ENCODE measurements around the gene XRCC3. TPM values are rescaled to one million over a fixed set of nuclear protein-coding genes. Genes with fewer than 3 reads are reported as not detected.
A peak's percentile ranks its signal among the peaks of the same experiment; 100 is the strongest.

XRCC3 gene
- total and polyA plus RNA-seq, 2 experiments from 2014 or later, result 20.4 to 72.9 TPM

DNA sequence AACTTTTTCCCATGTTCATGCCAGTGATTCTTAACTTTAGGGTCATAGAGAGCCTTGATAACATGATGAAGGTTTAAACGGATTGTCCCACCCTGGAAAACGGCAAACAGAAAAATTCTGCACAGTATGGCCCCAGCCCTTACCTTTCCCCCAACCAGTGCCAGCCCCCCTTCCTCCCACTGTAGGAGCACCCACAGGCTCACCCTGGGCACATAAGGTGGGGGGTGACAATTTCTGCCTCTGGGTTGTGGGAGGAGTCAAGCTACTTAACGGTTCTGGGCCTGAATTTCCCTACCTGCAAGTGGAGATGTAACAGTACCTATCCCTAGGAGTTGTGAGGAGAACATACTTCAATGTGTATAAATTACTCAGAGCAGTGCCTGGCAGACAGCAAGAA, 18.0 kb downstream of the XRCC3 start (continued):
- no peak for TF ChIP-seq EZH2 (IDR thresholded peaks at IDR 0.05; ENCODE audit: low read depth, unreplicated experiment)
- TF ChIP-seq, protein P1, sequence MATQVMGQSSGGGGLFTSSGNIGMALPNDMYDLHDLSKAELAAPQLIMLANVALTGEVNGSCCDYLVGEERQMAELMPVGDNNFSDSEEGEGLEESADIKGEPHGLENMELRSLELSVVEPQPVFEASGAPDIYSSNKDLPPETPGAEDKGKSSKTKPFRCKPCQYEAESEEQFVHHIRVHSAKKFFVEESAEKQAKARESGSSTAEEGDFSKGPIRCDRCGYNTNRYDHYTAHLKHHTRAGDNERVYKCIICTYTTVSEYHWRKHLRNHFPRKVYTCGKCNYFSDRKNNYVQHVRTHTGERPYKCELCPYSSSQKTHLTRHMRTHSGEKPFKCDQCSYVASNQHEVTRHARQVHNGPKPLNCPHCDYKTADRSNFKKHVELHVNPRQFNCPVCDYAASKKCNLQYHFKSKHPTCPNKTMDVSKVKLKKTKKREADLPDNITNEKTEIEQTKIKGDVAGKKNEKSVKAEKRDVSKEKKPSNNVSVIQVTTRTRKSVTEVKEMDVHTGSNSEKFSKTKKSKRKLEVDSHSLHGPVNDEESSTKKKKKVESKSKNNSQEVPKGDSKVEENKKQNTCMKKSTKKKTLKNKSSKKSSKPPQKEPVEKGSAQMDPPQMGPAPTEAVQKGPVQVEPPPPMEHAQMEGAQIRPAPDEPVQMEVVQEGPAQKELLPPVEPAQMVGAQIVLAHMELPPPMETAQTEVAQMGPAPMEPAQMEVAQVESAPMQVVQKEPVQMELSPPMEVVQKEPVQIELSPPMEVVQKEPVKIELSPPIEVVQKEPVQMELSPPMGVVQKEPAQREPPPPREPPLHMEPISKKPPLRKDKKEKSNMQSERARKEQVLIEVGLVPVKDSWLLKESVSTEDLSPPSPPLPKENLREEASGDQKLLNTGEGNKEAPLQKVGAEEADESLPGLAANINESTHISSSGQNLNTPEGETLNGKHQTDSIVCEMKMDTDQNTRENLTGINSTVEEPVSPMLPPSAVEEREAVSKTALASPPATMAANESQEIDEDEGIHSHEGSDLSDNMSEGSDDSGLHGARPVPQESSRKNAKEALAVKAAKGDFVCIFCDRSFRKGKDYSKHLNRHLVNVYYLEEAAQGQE (IDR thresholded peaks at IDR 0.05; ENCODE audit: unreplicated experiment), result no peak

DNA sequence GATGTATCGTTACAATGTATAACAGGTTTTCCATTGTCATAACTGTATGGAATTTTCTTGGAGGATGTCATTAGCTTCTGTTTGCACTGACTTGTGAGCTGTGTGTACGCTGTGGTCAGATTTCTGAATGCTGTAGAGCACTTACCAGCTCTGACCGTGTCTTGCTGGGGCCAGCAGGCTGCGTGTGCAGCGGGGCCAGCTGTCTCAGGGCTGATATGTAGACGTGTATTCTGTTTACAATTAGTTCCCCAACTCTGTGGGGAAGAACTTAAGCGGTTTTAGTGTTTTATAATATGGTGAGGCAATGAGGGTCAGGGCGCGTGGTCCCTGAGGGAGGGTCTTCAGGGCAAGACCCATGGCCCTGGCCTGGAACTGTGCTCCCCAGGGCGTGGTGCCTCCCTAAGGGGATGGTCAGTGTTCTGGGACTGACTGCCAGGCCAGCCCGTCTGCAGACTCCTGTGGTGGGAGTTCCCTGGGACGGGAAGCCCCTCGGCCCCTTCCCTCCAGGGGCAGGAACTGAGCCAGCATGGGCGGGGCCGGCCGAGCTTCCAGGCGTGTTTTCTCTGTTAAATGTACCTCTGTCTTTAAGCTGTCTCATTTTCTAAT, 18.7 kb downstream of the XRCC3 start:
- Histone ChIP-seq H3K9me2 (ENCODE audit: insufficient read depth) (no peaks in the 10 kb centered on the region), H4K20me1 (replicated peaks; ENCODE audit: insufficient read depth) (peaks cover 18% of the 10 kb centered on the region), H3K4me3 (no peak overlapping the region), H3K4me2 (no peak overlapping the region), H3K36me3 (ENCODE audit: insufficient read depth) (no peaks in the 10 kb centered on the region; the same call in none of the 2 replicates), H2AFZ (no peak overlapping the region), H3K4me1 (ENCODE audit: insufficient read depth) (peaks cover 6% of the 10 kb centered on the region; the same call in 1 of the 2 replicates), H3F3A (replicated peaks; ENCODE audit: low read depth) (peaks cover 15% of the 10 kb centered on the region; the same call in 1 of the 2 replicates), H3K79me2 (replicated peaks; ENCODE audit: insufficient read depth) (0 out of 2 replicates have a peak, but pooled peaks cover 8% of the 10 kb centered on the region), H3K27me3 (ENCODE audit: insufficient read depth) (no peaks in the 10 kb centered on the region), H3K27ac (ENCODE audit: low read depth) (peak overlapping the region; percentile 42; the same call in 1 of the 2 replicates)
- Mint-ChIP-seq H3K36me3 (ENCODE audit: low read depth) (peaks cover 38% of the 10 kb centered on the region), H3K27me3 (ENCODE audit: insufficient read depth, low read depth, poor library complexity) (peaks cover 34% of the 10 kb centered on the region), H3K4me3 (no peak overlapping the region), H3K27ac (no peak overlapping the region; the same call in 1 of the 2 replicates), H3K9me3 (no peaks in the 10 kb centered on the region; the same call in 2 of the 3 replicates), H3K4me1 (peaks cover 21% of the 10 kb centered on the region)
- peak; percentile 3; the same call in 1 of the 3 replicates for ATAC-seq
- DNase-seq (ENCODE audit: low spot score), result no peak
- TF ChIP-seq ZNF114 (CRISPR knock-in tag; IDR thresholded peaks at IDR 0.05), result no peak
- no peak for TF ChIP-seq EZH2phosphoT487 (IDR thresholded peaks at IDR 0.05; ENCODE audit: unreplicated experiment)
- no peak for TF ChIP-seq EZH2 (IDR thresholded peaks at IDR 0.05; ENCODE audit: low read depth, unreplicated experiment)
- no peak for TF ChIP-seq STAT1 (IDR thresholded peaks at IDR 0.05; ENCODE audit: unreplicated experiment)
- no peak; the same call in 1 of the 2 replicates for TF ChIP-seq POLR2AphosphoS5 (IDR thresholded peaks at IDR 0.05; ENCODE audit: low read depth)
- TF ChIP-seq, protein P2, sequence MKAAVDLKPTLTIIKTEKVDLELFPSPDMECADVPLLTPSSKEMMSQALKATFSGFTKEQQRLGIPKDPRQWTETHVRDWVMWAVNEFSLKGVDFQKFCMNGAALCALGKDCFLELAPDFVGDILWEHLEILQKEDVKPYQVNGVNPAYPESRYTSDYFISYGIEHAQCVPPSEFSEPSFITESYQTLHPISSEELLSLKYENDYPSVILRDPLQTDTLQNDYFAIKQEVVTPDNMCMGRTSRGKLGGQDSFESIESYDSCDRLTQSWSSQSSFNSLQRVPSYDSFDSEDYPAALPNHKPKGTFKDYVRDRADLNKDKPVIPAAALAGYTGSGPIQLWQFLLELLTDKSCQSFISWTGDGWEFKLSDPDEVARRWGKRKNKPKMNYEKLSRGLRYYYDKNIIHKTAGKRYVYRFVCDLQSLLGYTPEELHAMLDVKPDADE (IDR thresholded peaks at IDR 0.05), result no peak
- TF ChIP-seq, protein P3, sequence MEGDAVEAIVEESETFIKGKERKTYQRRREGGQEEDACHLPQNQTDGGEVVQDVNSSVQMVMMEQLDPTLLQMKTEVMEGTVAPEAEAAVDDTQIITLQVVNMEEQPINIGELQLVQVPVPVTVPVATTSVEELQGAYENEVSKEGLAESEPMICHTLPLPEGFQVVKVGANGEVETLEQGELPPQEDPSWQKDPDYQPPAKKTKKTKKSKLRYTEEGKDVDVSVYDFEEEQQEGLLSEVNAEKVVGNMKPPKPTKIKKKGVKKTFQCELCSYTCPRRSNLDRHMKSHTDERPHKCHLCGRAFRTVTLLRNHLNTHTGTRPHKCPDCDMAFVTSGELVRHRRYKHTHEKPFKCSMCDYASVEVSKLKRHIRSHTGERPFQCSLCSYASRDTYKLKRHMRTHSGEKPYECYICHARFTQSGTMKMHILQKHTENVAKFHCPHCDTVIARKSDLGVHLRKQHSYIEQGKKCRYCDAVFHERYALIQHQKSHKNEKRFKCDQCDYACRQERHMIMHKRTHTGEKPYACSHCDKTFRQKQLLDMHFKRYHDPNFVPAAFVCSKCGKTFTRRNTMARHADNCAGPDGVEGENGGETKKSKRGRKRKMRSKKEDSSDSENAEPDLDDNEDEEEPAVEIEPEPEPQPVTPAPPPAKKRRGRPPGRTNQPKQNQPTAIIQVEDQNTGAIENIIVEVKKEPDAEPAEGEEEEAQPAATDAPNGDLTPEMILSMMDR (conservative IDR thresholded peaks at IDR 0.05; ENCODE audit: low read depth in 2 of 2), result no peak
- TF ChIP-seq JUNB (IDR thresholded peaks at IDR 0.05; ENCODE audit: unreplicated experiment), result no peak
- TF ChIP-seq CREB1 (CRISPR knock-in tag; IDR thresholded peaks at IDR 0.05; ENCODE audit: low read depth), result no peak
- TF ChIP-seq, protein P4, sequence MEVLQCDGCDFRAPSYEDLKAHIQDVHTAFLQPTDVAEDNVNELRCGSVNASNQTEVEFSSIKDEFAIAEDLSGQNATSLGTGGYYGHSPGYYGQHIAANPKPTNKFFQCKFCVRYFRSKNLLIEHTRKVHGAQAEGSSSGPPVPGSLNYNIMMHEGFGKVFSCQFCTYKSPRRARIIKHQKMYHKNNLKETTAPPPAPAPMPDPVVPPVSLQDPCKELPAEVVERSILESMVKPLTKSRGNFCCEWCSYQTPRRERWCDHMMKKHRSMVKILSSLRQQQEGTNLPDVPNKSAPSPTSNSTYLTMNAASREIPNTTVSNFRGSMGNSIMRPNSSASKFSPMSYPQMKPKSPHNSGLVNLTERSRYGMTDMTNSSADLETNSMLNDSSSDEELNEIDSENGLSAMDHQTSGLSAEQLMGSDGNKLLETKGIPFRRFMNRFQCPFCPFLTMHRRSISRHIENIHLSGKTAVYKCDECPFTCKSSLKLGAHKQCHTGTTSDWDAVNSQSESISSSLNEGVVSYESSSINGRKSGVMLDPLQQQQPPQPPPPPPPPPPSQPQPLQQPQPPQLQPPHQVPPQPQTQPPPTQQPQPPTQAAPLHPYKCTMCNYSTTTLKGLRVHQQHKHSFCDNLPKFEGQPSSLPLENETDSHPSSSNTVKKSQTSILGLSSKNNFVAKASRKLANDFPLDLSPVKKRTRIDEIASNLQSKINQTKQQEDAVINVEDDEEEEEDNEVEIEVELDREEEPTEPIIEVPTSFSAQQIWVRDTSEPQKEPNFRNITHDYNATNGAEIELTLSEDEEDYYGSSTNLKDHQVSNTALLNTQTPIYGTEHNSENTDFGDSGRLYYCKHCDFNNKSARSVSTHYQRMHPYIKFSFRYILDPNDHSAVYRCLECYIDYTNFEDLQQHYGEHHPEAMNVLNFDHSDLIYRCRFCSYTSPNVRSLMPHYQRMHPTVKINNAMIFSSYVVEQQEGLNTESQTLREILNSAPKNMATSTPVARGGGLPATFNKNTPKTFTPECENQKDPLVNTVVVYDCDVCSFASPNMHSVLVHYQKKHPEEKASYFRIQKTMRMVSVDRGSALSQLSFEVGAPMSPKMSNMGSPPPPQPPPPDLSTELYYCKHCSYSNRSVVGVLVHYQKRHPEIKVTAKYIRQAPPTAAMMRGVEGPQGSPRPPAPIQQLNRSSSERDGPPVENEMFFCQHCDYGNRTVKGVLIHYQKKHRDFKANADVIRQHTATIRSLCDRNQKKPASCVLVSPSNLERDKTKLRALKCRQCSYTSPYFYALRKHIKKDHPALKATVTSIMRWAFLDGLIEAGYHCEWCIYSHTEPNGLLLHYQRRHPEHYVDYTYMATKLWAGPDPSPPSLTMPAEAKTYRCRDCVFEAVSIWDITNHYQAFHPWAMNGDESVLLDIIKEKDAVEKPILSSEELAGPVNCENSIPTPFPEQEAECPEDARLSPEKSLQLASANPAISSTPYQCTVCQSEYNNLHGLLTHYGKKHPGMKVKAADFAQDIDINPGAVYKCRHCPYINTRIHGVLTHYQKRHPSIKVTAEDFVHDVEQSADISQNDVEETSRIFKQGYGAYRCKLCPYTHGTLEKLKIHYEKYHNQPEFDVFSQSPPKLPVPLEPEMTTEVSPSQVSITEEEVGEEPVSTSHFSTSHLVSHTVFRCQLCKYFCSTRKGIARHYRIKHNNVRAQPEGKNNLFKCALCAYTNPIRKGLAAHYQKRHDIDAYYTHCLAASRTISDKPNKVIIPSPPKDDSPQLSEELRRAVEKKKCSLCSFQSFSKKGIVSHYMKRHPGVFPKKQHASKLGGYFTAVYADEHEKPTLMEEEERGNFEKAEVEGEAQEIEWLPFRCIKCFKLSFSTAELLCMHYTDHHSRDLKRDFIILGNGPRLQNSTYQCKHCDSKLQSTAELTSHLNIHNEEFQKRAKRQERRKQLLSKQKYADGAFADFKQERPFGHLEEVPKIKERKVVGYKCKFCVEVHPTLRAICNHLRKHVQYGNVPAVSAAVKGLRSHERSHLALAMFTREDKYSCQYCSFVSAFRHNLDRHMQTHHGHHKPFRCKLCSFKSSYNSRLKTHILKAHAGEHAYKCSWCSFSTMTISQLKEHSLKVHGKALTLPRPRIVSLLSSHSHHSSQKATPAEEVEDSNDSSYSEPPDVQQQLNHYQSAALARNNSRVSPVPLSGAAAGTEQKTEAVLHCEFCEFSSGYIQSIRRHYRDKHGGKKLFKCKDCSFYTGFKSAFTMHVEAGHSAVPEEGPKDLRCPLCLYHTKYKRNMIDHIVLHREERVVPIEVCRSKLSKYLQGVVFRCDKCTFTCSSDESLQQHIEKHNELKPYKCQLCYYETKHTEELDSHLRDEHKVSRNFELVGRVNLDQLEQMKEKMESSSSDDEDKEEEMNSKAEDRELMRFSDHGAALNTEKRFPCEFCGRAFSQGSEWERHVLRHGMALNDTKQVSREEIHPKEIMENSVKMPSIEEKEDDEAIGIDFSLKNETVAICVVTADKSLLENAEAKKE (CRISPR knock-in tag; IDR thresholded peaks at IDR 0.05), result no peak

Data from GM23338 (cell line).